Ishikawa (cell line): ENCODE results near the gene NTM.
A peak's percentile ranks its signal among the peaks of the same experiment; 100 is the strongest.

ENCODE experiments used
- CEBPB ChIP-seq: IDR thresholded peaks from 2 replicates; pipeline ENCODE4 v1.6.1; 2012
- CREB1 ChIP-seq: IDR thresholded peaks from 2 replicates; pipeline ENCODE4 v1.6.1; 2012; ENCODE audit warnings: low read depth
- EGR1 ChIP-seq: IDR thresholded peaks from 2 replicates; pipeline ENCODE4 v1.6.1; 2012
- EP300 ChIP-seq: IDR thresholded peaks from 2 replicates; pipeline ENCODE4 v1.6.1; 2012; ENCODE audit warnings: borderline replicate concordance
- FOXM1 ChIP-seq: IDR thresholded peaks from 2 replicates; pipeline ENCODE4 v1.6.1; 2012; ENCODE audit warnings: low read depth, borderline replicate concordance
- NFIC ChIP-seq: IDR thresholded peaks from 2 replicates; pipeline ENCODE4 v1.6.1; 2012
- RAD21 ChIP-seq: IDR thresholded peaks from 2 replicates; pipeline ENCODE4 v1.6.1; 2012; ENCODE audit warnings: low read depth
- TAF1 ChIP-seq: IDR thresholded peaks from 2 replicates; pipeline ENCODE4 v1.6.1; 2012; ENCODE audit warnings: low read depth, mild to moderate bottlenecking
- TCF12 ChIP-seq: IDR thresholded peaks from 2 replicates; pipeline ENCODE4 v1.6.1; 2012; ENCODE audit warnings: low read depth
- TEAD4 ChIP-seq: IDR thresholded peaks from 2 replicates; pipeline ENCODE4 v1.6.1; 2012
- YY1 ChIP-seq: IDR thresholded peaks from 2 replicates; pipeline ENCODE4 v1.6.1; 2012; ENCODE audit warnings: low read depth
- ZBTB7A ChIP-seq: IDR thresholded peaks from 2 replicates; pipeline ENCODE4 v1.6.1; 2012; ENCODE audit warnings: low read depth
- TF ChIP-seq, protein P1 (sequence below): IDR thresholded peaks from 2 replicates; pipeline ENCODE4 v1.6.1; 2012
- TF ChIP-seq, protein P2 (sequence below): IDR thresholded peaks from 2 replicates; pipeline ENCODE4 v1.6.1; 2012
- TF ChIP-seq, protein P3 (sequence below): IDR thresholded peaks from 2 replicates; pipeline ENCODE4 v1.6.1; 2012; ENCODE audit warnings: low read depth, mild to moderate bottlenecking

The NTM gene

DNA sequence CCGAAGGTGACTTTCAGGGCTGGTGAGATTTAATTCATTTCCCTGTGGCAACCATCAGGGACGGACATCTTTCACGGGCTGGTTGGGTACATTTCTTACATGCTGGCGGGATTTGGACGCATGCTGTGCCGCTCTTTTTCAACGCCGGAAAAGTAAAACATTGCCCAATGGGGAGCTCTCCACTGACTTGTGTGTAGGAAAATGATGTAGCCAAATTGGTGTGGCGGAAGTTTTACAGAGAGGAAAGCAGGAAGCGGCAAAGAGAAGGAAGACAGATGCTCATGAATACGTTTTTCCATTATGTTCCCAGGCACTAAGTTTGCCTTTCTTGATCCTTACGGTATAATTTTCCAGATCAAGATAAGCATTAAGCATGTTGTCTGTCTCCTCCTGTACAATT, 375.8 kb downstream of the NTM start:
- TF ChIP-seq RAD21 (no peak), EP300 (no peak), CREB1 (no peak), ZBTB7A (no peak), TCF12 (no peak), FOXM1 (no peak), NFIC (no peak), TAF1 (no peak), EGR1 (no peak)
- TF ChIP-seq, protein P1, sequence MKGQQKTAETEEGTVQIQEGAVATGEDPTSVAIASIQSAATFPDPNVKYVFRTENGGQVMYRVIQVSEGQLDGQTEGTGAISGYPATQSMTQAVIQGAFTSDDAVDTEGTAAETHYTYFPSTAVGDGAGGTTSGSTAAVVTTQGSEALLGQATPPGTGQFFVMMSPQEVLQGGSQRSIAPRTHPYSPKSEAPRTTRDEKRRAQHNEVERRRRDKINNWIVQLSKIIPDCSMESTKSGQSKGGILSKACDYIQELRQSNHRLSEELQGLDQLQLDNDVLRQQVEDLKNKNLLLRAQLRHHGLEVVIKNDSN = no peak
- TF ChIP-seq, protein P2, sequence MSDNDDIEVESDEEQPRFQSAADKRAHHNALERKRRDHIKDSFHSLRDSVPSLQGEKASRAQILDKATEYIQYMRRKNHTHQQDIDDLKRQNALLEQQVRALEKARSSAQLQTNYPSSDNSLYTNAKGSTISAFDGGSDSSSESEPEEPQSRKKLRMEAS = no peak

DNA sequence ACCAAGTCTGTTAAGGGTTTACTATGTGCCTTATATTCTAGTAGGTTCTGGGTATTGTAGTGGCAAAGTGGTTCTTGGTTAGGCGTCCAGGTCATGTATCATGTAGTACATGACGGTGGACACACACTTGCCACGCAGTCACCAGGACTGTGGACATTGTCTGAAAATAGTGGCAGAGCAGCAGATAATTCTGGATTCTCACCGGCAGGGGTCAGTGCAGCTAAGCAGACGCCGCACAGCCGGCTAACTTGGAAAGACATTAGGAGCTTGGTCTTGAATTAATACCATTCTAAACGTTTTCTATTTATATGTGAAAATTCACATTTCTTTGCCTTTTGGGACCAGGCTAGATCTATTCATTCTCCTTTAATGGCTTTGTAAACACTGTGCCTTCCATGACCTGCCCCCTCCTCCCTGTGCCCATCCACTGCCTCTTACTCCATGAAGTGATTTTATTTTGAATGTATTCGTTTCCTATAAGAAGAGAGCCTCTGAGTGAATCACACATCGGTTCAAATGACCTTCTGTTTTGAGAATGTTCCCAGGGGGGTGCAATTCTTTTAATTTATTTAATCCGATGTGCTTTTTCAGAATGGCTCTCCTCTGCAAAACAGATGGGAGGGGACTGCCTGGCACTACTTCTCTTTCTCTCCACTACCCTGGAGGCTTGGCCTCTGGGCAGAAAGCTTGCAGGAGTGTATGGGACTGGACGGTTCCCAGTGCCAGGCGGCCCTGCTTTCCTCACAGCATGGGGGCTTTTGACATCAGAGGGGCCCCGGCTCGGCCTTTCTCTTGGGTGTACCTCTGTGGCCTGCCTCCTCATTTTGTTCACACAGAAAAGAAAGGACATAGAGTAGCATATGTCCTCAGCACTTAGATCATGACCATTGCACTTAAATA, 378.0 kb downstream of the NTM start:
- TF ChIP-seq, protein P3, sequence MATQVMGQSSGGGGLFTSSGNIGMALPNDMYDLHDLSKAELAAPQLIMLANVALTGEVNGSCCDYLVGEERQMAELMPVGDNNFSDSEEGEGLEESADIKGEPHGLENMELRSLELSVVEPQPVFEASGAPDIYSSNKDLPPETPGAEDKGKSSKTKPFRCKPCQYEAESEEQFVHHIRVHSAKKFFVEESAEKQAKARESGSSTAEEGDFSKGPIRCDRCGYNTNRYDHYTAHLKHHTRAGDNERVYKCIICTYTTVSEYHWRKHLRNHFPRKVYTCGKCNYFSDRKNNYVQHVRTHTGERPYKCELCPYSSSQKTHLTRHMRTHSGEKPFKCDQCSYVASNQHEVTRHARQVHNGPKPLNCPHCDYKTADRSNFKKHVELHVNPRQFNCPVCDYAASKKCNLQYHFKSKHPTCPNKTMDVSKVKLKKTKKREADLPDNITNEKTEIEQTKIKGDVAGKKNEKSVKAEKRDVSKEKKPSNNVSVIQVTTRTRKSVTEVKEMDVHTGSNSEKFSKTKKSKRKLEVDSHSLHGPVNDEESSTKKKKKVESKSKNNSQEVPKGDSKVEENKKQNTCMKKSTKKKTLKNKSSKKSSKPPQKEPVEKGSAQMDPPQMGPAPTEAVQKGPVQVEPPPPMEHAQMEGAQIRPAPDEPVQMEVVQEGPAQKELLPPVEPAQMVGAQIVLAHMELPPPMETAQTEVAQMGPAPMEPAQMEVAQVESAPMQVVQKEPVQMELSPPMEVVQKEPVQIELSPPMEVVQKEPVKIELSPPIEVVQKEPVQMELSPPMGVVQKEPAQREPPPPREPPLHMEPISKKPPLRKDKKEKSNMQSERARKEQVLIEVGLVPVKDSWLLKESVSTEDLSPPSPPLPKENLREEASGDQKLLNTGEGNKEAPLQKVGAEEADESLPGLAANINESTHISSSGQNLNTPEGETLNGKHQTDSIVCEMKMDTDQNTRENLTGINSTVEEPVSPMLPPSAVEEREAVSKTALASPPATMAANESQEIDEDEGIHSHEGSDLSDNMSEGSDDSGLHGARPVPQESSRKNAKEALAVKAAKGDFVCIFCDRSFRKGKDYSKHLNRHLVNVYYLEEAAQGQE = no peak
- TF ChIP-seq RAD21 = peak; percentile 66

DNA sequence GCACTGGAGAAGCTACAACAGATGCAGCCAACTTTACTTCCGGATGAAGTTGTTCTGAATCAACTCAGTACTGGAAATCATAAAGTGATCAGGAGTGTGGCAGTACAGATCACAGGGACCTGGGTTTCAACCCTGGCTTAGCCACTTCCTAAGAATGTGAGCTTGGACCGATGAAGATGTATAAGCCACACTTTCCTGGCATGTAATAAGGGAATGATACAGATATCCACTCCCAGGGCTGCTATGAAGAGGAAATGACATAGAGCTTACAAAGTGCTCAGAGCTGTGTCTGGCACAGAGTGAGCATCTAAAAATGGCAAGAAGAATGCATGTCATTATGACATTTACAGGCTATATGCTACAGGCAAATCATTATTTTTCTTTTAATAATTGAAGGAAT, 378.7 kb downstream of the NTM start:
- TF ChIP-seq, protein P1 = no peak
- TF ChIP-seq EP300 (no peak), NFIC (no peak), EGR1 (no peak), ZBTB7A (no peak), CREB1 (no peak)

DNA sequence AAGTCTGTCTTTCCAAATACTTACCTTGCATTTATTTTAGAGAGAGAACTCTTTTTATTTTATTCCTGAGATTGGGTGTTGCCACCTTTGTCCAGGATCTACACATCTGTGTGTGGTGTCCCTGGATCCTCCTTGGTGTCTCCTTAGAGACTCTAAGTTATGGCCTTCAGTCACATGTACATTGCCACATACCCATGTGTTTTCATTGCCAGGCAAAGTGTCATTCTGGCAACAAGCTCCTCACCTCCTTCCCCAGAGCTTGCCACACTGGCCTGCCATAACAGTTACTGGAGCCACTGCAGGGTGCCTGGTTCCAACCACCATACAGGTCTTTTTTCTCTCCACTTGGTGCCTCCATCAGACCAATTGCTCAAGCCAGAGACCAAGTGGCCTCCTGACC, 379.7 kb downstream of the NTM start:
- TF ChIP-seq TCF12 (no peak), RAD21 (no peak), TEAD4 (no peak), EGR1 (no peak), CEBPB (no peak), FOXM1 (no peak), CREB1 (no peak), EP300 (no peak)
- TF ChIP-seq, protein P1 = no peak

DNA sequence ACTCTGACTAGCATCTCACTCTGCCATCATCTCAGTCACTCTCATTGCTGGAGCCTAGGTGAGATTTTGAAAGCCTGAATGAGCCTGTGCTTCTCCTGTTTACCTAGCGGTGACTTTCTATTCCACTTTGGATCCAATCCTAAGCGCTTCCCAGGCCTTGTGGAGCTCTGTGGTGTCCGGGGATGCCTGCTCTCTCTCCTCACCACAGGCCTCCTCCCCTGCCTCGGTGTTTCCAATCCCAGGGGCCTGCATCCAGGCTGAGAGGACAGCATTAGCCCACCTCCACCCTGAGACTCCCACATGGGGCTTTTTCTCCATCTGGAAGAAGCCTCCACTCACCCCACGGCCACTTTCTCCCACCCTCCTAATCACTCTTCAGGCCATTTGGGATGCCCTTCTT, 380.3 kb downstream of the NTM start:
- TF ChIP-seq, protein P2 = no peak
- TF ChIP-seq, protein P3 = no peak
- TF ChIP-seq NFIC (no peak), YY1 (no peak), RAD21 (no peak), ZBTB7A (no peak), EGR1 (no peak), EP300 (no peak), TAF1 (no peak), CREB1 (no peak), CEBPB (no peak), FOXM1 (no peak), TEAD4 (no peak), TCF12 (no peak)
- TF ChIP-seq, protein P1 = no peak
